GM18520 (cell line): ENCODE results near the gene SVEP1.
"Not testable (repeated sequence)": the region's sequence is repeated elsewhere in the genome, so short reads cannot be mapped to it uniquely, and the experiment has no call there.

ENCODE experiments used
- ATAC-seq: cut with Tn5 transposase; IDR thresholded peaks from one replicate; pipeline ENCODE4 v1.9.1; 2021; ENCODE audit not compliant: unreplicated experiment

Gene SVEP1

GRCh38 chr9:110451726-110452125 is 127.8 kb downstream of the SVEP1 start:
- ATAC-seq = no peak

DNA sequence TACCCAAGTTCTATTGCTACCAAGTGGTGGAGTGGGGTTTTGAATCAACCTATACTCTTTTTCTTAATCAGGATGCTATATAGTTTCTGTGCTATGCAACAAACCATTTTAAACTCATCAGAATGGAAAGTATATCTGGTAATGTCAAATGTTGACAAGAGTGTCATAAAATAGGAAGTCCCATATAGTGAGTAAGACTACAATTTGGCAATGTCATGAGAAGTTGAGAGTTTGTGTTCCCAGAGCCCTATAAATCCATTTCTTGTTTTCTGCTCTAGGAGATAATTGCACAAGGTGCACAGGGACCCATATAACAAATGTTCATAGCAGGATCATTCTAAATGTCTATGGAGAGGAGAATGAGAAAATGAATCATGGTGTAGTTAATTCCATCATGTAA is 132.1 kb downstream of the SVEP1 start:
- no peak for ATAC-seq

DNA sequence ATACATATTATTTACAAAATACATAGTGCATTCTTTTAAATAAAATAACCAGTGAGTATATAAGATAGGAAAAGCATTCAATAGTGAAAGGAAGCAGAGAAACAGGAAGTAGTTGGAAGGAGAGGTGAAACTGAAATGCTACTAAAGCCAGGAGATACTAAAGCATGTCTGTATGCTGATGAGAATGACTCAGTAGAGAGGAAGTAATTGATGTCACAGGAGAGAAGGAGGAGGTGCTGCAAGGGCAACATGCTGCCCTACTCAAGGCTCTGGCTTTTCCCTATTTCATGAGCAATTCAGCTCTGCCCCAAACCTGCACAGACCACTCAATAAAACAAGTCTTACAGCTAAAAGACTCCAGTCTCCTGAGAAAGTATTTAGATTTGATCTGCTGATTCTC is 133.4 kb downstream of the SVEP1 start:
- ATAC-seq = no peak

DNA sequence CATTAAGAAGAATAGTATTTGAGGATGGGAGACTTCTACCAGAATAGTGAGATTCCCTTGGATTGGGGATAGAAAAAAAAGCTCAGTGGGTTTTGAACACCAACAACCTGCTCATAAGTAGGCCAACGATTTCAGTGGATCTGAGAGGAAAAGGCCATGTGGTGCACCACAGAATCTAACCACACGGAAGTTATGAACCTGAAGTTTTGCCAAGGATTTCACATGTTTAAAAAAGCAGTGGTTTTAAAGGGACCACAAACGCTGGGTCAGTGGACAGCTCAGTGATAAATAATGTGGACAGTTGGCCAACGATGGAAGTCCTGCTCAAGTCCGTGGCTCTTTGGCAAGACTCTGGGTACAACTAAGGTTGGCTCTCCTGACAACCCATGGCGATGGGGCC is 134.6 kb downstream of the SVEP1 start:
- no peak for ATAC-seq

DNA sequence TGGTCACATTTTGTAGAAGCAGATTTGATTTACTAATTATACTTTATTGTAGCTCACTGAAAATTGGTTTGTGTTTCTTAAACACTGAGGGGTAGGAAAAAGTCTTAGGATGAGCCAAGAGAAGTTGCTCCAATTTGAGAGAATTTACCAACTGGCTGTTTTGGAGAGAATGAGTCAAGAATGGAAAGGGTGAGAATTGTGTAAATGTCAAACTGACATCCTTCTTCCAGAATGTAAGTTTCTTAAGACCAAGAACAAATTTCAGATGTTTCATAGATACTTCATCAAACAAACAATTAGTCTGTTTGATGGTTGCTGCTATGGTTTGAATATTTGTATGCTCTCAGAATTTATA is 135.7 kb downstream of the SVEP1 start:
- ATAC-seq = no peak

- ATAC-seq = no peak
Observed at GRCh38 chr9:110443146-110443865, 136.2 kb downstream of the SVEP1 start.

GRCh38 chr9:110440796-110441195 is 138.7 kb downstream of the SVEP1 start:
- ATAC-seq = no peak

DNA sequence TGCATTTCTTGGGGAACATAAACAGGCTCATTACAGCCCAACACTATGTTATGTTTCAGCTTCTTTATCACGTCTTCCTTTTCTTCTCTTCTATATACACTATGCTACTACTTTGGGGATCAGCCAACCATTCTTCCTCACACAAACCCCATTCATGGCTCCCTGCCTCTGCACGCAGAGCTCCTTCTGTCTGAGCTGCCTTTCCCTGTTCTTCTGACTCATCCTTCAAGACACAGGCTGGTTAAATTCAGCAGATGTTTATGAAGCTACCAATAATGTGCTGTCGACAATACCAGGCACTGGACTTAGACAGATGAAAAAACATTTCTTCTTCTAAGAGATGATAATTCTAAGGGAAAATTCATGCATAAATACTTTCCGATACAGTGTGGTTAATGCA is 139.4 kb downstream of the SVEP1 start:
- ATAC-seq = no peak

- no peak for ATAC-seq
Observed at GRCh38 chr9:110432253-110432652, 147.3 kb downstream of the SVEP1 start.

GRCh38 chr9:110429453-110429852 is 150.1 kb downstream of the SVEP1 start:
- ATAC-seq = no peak

- ATAC-seq = no peak
Observed at GRCh38 chr9:110427497-110428104, 151.9 kb downstream of the SVEP1 start.

GRCh38 chr9:110426052-110426709 is 153.4 kb downstream of the SVEP1 start:
- no peak for ATAC-seq

- ATAC-seq = no peak
Observed at GRCh38 chr9:110414471-110414870, 165.1 kb downstream of the SVEP1 start.

DNA sequence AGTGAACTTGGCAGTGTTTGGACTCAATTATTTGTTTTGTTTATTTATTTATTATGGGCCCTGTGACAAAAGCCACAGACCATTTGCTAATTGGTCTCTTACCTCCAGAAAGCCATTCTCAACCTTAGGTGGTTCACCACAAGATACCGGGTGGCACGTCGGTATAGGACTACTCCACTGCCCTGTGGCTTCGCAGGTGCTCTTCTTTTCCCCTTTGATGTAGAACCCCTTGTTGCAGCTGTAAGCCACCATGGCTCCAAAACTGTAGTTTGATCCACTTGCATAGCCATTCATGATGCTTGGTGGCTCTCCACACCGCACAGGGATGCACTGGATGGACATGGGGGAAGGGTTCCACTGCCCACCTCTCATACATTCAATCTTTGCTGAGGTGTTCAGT is 168.6 kb downstream of the SVEP1 start:
- ATAC-seq = no peak

GRCh38 chr9:110408598-110408997 is 170.9 kb downstream of the SVEP1 start:
- no peak for ATAC-seq

DNA sequence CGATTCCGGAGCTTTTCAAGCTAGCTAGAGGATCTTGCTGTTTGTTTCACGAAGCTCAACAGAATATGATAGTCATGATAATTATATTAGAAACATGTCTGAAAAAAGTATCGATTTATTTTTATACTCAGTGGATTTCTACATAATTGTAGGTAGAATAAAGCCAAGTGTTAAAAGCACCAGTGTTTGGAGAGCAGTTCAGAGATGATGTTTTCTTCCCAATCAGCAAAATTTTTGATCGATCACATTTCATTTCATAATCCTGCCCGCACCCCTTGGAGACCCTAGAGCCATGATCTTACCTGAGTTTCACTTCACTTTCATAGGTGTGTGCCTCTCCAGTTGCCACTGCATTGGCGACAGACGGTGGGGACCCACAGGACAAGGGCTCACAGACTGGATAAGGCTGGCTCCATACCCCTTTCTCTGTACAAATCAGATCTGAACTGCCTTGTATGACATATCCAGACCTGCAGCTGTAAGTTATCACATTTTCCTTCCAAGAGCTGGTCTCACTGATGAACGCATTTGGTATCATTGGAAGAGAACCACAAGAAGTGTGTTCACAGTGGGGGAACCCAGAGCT is 173.6 kb downstream of the SVEP1 start:
- no peak for ATAC-seq

DNA sequence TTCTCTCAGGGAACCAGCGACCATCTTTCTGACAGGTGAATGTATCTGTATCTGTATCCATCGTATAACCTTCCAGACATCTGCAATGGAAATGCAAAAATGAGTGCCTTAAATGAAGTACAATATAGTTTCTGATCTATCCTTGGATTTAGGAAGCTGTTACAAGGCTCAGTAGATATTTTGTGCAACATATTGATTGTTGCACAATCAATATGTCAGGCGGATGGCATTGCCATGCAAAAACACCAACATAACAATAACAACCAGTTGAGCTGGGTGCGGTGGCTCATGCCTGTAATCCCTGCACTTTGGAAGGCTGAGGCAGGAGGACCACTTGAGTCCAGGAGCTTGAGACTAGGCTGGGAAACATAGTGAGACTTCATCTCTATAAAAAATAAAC is 175.1 kb downstream of the SVEP1 start:
- no peak for ATAC-seq

DNA sequence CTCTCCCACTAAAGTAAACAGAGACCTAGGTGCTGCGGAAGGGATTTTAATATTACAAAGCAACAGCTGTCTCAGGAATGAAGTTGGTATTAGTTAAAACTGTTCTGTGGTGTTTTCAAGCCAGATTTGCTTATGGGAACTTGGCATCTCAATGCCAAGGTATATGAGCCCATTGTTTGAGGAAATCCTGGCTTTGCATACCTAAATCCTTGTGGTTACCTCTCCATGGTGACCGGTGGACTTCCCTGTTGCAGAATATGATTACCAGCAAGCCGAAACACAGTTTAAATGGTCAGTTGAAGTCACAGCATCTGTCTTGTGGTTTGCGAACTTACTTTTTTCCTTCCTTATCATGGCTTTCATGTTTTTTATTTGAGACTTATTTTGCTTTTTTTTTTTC is 179.6 kb downstream of the SVEP1 start:
- ATAC-seq = no peak

- ATAC-seq = not testable (repeated sequence)
Observed at GRCh38 chr9:110398992-110399391, 180.5 kb downstream of the SVEP1 start.

GRCh38 chr9:110391826-110392485 is 187.6 kb downstream of the SVEP1 start:
- ATAC-seq = no peak

GRCh38 chr9:110389148-110389750 is 190.3 kb downstream of the SVEP1 start:
- no peak for ATAC-seq
